Fibroblast of lung (primary cell): ENCODE results near the gene KDELR1.

ENCODE experiments used
- EZH2 ChIP-seq: IDR thresholded peaks from 2 replicates; pipeline ENCODE4 v1.5.1; 2012; ENCODE audit warnings: low read length, control low read depth, mild to moderate bottlenecking; ENCODE audit errors: missing control alignments
- TF ChIP-seq, protein P1 (sequence below), 2 donors: IDR thresholded peaks in 1 of 2; conservative IDR thresholded peaks in 1 of 2; 1 replicate in 1 of 2; 2 replicates in 1 of 2; pipeline ENCODE4 v1.5.1; 2011 to 2012; ENCODE audit warnings: low read length in 2 of 2, control low read depth in 1 of 2, inconsistent platforms in 1 of 2, low read depth in 1 of 2, mild to moderate bottlenecking in 1 of 2

DNA sequence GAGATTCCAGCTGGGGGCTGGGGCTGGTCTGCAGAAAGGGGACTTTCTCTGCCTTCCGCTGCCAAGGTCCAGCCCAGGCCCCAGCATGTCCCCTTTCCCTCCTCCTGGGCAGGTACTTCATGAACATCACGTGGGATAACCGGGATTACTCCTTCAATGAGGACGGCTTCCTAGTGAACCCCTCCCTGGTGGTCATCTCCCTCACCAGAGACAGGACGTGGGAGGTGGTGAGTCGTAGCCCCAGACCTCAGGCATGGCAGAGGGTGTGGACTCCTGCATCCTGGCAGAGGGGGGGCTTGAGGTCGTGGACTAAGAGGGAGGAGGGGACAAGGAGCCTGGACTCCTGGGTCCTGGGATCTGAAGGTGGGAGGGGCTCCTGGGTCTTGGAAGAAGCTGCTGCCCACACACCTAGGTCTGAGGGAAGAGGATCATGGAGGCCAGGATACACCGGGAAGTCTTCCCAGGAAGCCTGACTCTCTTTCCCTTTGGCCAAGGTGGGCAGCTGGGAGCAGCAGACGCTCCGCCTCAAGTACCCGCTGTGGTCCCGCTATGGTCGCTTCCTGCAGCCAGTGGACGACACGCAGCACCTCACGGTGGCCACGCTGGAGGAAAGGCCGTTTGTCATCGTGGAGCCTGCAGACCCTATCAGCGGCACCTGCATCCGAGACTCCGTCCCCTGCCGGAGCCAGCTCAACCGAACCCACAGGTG is 22.7 kb upstream of the KDELR1 start:
- TF ChIP-seq, protein P1, sequence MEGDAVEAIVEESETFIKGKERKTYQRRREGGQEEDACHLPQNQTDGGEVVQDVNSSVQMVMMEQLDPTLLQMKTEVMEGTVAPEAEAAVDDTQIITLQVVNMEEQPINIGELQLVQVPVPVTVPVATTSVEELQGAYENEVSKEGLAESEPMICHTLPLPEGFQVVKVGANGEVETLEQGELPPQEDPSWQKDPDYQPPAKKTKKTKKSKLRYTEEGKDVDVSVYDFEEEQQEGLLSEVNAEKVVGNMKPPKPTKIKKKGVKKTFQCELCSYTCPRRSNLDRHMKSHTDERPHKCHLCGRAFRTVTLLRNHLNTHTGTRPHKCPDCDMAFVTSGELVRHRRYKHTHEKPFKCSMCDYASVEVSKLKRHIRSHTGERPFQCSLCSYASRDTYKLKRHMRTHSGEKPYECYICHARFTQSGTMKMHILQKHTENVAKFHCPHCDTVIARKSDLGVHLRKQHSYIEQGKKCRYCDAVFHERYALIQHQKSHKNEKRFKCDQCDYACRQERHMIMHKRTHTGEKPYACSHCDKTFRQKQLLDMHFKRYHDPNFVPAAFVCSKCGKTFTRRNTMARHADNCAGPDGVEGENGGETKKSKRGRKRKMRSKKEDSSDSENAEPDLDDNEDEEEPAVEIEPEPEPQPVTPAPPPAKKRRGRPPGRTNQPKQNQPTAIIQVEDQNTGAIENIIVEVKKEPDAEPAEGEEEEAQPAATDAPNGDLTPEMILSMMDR (conservative IDR thresholded peaks at IDR 0.05 in 1 of 2, IDR thresholded peaks at IDR 0.05 in 1 of 2; ENCODE audit: low read depth in 1 of 2, low read length in 2 of 2) = no peak
- no peak for TF ChIP-seq EZH2
